GM12892 (cell line): ENCODE data around the gene SPARCL1.
"Not testable (repeated sequence)": the region's sequence is repeated elsewhere in the genome, so short reads cannot be mapped to it uniquely, and the experiment has no call there.

Experiments used
- POLR2A ChIP-seq: IDR thresholded peaks from 2 replicates; pipeline ENCODE4 v1.6.1; 2011; ENCODE audit warnings: low read depth, low read length, control low read depth
- POLR2AphosphoS5 ChIP-seq: IDR thresholded peaks from 2 replicates; pipeline ENCODE4 v1.6.1; 2011; ENCODE audit warnings: low read depth, low read length, control low read depth
- TAF1 ChIP-seq: IDR thresholded peaks from 2 replicates; pipeline ENCODE4 v1.6.1; 2011; ENCODE audit warnings: low read depth, mild to moderate bottlenecking, control low read depth, low read length, borderline replicate concordance

GRCh38 chr4:87491851-87492250 is 37.3 kb downstream of the SPARCL1 start:
- TF ChIP-seq POLR2AphosphoS5, POLR2A, TAF1: not testable (repeated sequence)
